Muscle of back (tissue), 11 donors: ENCODE data around the gene MYBPC1. TPM values are rescaled to one million over a fixed set of nuclear protein-coding genes. Genes with fewer than 3 reads are reported as not detected.
A peak's percentile ranks its signal among the peaks of the same experiment; 100 is the strongest.
"Not testable (repeated sequence)": the region's sequence is repeated elsewhere in the genome, so short reads cannot be mapped to it uniquely, and the experiment has no call there.

Source experiments
- DNase-seq, 3 donors: peaks; one replicate each; pipeline versions ENCODE4 v3.0.0 to v3.0.0-alpha.2; 2013
- polyA plus RNA-seq, 10 donors: library from polyadenylated mRNA; unstranded; fragments of 120-200 nt; gene quantifications; one replicate each; pipeline ENCODE4 v1.2.1, GENCODE V29; 2013; ENCODE audit not compliant: insufficient read length in 10 of 10

MYBPC1 gene
- polyA plus RNA-seq, 10 donors: 1,375 to 4,608 (median 2,972) TPM

DNA sequence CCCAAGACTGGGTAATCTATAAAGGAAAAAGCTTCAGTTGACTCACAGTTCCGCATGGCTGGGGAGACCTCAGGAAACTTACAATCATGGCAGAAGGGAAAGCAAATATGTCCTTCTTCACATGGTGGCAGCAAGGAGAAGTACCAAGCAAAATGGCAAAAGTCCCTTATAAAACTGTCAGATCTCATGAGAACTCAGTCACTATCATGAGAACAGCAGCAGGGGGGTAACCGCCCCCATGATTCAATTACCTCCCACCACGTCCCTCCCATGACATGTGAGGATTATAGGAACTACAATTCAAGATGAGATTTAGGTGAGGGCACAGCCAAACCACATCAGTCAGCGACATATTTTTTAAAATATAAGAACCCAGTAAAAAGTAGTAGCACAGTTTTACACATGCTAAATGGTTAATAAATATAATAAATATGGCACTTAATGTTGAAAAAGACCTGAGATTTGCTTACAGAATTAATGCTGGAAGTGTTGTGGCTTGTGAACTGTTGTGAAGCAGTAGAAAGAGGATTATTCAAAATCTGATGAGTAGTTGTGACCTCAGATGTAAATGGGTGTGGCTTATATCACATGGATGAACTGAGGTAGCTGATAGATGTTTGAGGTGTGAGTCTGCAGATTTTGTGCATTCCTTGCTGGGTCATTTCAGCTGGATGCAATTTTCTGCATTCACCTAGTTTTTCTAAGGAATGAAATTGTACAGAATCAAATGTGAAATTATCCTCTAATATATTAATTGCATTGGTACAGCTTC, 55.8 kb downstream of the MYBPC1 start:
- no peak for DNase-seq

- no peak for DNase-seq
Observed at GRCh38 chr12:101653030-101653429, 58.3 kb downstream of the MYBPC1 start.

GRCh38 chr12:101653503-101653902, 58.7 kb downstream of the MYBPC1 start:
- no peak for DNase-seq

DNA sequence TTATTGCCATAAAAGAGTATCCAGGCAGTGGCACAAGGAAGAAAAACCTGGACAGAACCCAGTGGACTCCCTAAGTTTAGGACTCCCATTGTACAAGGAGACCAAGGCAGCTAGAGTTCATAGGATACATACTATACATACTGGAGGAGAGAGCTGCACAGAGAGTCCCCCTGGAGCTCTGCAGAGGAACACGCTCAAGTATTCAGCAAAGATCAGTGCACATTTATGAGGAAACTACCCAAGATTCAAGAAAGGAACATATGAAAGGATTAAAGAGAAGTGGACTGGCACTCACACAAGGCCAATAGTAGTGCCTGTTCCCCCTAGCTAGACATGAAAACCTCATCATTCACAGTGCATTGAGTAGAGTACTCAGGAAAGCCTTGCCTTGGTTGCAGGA, 59.7 kb downstream of the MYBPC1 start:
- no peak for DNase-seq

- DNase-seq: no peak
Observed at GRCh38 chr12:101655393-101655792, 60.6 kb downstream of the MYBPC1 start.

- DNase-seq: not testable (repeated sequence)
Observed at GRCh38 chr12:101660662-101661061, 65.9 kb downstream of the MYBPC1 start.

DNA sequence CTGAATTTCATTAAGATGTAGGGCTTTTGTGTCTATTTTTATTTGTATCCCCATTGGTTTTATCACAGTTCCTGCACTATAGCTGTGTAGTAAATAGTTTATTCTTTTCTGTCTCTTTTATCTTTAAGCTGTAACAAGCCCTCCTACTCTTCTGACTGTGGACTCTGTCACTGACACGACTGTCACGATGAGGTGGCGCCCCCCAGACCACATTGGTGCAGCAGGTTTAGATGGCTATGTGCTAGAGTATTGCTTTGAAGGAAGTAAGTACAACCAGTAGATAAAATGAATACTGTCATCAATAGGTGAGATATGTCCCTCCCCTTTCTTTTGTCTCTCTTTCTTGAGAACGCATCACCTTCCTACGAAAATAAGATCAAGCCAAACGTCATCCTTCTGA, 68.5 kb downstream of the MYBPC1 start:
- no peak for DNase-seq

DNA sequence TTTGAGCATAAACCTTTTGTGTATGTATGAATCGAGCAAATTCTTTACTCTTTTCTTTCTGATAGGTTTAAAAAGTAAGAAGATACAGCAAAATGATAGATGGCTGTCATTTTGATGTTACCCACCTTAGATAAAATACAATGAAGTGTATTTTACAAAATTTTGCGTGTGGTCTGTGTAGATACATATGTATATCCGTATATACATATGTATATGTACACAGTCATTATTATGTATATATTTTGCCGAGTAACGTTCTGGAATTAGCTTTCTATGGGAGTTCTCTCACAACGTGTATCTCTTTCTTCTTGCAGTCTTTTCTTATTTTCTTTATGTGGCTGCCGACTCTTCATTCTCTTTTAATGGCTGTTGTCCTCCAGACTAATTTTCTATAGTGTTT, 70.2 kb downstream of the MYBPC1 start:
- DNase-seq: no peak

DNA sequence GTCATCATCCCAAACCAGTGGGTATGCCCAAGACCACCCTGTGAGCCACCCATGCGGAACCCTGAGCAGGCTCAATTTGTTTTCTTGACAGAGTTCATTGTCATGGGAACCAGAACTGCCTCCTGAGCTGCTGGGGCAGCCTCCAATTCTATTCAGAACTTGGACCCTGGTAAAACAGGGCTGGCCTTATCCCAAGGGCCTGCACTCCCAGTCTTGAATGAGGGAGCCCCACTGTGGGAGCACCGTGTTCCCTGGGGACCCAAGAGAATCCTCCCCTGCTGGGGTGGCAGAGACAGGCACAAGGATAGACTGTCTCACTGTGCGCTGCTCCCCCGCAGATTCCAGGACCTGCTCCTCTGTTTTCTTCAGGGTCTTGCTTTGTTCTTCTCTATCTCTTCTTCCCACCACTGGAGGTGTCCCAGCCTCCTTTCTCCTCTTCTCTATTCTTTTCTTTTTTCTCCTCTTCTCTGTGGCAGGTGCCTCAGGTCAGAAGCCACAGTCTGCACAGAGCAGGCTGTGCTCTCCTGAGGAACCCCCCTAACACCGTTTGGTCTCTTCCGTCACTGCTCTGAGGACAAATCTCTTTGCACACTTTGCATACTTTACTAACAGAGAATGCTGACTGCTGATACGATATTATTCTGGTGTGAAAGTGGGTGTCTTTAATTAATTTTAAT, 71.4 kb downstream of the MYBPC1 start:
- no peak for DNase-seq

DNA sequence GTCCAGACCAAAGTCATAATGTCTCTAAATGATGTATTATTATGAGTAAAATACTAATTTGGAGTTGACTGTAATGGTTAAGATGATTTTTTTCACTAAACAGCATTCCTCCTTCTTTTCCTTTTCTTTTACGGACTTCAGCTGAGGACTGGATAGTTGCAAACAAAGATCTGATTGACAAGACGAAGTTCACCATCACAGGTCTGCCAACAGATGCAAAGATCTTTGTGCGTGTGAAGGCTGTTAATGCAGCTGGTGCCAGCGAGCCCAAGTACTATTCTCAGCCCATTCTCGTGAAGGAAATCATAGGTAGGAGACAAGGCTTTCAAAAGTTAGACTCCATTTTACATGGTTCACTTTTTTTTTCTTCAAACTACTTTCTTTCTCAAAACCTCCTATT, 72.8 kb downstream of the MYBPC1 start:
- no peak for DNase-seq

DNA sequence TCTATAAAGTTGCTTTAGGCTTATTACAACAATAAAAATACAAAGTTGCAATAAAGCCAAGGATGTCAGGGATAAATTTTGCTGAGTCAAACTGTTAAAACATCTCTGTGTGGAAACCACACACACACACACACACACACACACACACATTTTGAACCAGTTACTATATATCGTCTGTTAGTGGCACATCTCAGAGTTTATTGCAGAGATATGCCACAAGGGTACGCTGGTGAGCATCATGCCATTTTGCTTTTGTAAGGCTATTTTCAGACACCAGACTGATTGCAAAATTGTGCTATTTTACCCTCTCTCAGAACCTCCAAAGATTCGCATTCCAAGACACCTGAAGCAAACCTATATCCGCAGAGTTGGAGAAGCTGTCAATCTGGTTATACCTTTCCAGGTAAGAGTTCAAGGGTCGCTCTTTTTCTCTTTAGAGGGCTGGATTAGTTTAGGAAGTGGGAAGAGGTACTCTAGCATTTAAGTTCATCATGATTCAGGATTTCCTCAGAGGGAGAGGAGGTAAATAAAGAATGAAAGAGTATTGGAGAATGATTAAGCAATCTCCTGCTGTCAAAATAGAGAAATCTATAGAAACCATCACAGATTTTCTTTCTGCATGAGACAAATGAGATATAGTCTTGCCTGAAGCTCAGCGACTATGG, 75.4 kb downstream of the MYBPC1 start:
- DNase-seq: peak; percentile 7 to 35 (median 13)

DNA sequence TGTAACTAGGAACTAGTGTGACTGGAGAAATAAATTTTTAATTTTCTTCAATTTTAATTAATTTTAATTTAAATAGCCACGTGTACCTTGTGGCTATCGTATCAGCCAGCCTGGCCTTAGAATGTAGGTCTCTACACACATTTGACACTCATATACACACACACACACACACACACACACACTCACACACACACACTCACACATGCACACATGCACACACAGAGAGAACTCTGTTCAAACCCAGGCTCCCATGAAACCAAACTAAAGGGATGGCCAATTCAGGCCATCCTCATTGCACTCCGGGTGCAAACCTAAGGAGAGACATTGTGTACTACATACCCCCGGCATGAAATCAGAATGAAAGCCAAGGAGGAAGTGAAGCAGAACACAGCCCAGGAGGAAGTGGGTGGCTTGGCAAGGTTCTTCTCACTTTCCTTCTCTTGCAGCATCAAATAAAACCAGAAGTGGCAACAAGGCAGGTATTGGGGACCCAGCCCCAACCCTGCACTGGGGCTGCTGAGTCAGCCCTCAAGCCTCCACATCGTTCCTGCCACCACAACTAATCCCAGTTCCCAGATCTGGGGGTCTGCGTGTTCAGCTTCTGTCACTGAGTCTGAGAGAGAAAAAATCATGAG, 76.5 kb downstream of the MYBPC1 start:
- DNase-seq: peak in 2 of 3 donors; percentile 5 to 14

DNA sequence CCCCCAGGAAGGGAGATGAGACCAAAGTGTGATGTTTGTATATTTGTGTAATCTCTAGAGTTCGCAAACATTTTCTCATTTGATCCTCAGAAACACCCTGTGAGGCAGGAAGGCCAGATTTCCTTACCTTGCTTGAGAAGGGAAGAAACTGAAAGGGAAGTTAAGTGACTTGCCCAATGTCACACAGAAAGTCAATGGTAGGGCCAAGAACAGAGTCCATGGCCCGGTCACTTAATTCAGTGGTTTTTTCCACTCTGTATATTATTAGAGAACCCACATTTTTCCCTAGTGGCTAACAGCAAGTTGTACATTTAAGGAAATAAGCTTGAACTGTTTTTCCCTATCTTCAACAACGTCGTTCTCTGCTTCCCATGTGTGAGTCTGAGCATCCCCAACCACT, 77.1 kb downstream of the MYBPC1 start:
- DNase-seq: no peak

DNA sequence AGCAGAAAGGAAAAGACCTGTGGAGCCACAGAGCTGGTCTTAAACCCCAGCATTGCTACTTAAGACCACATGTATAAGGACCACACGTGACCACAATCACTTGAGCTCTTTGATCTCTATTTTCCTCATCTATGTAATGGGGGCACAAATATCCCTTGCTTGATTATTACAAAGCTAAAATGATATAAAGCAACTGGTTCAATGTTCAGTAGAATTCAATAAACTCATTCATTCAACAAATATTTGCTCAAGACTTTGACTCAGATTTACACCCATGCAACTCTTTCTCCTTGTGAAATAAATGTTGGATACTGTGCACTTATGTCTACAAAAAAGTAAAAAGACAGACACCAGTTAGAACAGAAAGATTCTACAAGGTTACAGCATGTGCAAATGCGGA, 80.8 kb downstream of the MYBPC1 start:
- no peak for DNase-seq

DNA sequence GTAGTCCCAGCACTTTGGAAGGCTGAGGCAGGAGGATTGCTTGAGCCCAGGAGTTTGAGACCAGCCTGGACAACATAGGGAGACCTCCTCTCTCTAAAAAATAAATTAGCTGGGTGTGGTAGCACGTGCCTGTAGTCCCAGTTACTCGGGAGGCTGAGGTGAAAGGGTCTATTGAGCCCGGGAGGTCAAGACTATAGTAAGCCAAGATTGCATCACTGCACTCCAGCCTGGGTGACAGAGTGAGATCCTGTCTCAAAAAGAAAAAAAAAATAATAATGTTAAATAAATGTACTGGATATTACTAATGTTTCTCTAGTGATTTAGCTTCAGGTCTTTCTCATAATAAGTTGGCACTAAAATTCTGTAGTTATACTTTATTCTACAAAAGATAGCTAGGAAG, 81.7 kb downstream of the MYBPC1 start:
- DNase-seq: not testable (repeated sequence)

DNA sequence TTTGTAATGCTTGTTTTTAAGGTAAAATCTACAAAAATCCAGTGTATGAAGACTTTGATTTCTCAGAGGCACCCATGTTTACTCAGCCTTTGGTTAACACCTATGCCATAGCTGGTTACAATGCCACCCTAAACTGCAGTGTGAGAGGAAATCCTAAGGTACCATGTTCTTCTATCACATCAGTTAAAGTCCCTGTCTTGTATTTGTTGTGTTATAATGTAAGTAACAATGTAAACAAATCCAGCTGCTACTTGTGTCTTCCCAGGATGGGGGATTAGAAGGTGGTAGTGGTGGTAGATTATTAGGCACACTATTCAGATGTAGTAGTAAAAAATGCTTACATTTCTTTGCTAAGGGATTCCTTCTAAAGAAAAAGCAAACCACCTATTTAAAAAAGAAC, 83.3 kb downstream of the MYBPC1 start:
- no peak for DNase-seq

DNA sequence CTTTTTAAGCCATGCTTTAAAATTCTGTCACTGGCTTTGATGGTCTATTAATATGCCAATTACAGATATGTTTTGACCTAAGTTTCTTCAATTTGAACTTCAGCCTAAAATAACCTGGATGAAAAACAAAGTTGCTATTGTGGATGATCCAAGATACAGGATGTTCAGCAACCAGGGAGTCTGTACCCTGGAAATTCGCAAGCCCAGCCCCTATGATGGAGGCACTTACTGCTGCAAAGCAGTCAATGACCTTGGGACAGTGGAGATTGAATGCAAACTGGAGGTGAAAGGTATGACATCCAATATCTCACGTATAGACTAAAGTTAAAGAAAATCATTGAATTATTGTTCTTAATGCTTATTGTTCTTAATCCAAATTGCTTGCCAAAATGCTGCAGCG, 85.5 kb downstream of the MYBPC1 start:
- DNase-seq: no peak

- no peak for DNase-seq
Observed at GRCh38 chr12:101680647-101681046, 85.9 kb downstream of the MYBPC1 start.

GRCh38 chr12:101681627-101682026, 86.9 kb downstream of the MYBPC1 start:
- DNase-seq: not testable (repeated sequence)

DNA sequence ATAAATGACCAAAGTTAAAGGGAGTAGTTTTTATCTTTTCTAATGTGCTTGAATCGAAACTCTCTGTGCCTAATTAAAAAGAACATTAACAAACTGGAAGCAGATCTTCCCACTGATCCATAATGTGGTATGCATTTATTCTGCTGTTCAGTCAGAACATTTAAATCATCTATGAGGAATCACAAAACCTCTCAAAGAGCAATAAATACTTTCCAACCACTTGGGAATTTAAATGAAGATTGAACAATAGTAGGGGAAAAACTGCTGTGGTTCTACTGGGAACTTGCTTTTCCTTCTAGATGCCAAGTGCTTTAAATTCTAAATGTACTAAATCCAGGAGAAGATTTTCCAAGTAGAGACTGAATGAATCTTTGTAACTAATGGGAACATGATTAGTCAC, 90.3 kb downstream of the MYBPC1 start:
- no peak for DNase-seq

- no peak for DNase-seq
Observed at GRCh38 chr12:101686176-101686575, 91.4 kb downstream of the MYBPC1 start.

- no peak for DNase-seq
Observed at GRCh38 chr12:101690544-101691098, 95.8 kb downstream of the MYBPC1 start.
